SIG-M5 treated with dmso at 0.1 percent for 504 hours (cell line): Measurements from ENCODE around the gene ZNF789.
A peak's percentile ranks its signal among the peaks of the same experiment; 100 is the strongest.
"Not testable (repeated sequence)": the region's sequence is repeated elsewhere in the genome, so short reads cannot be mapped to it uniquely, and the experiment has no call there.

Experiments
- DNase-seq: peaks from one replicate; lab custom pipeline; 2025; ENCODE audit not compliant: unreplicated experiment; lab: John Stamatoyannopoulos, UW

The ZNF789 gene

GRCh38 chr7:99472561-99473314 lies at the start of gene ZNF789:
TSS of gene ZNF789 (plus strand) at chr7:99472890. CDS start at chr7:99476457, 3,567 bp downstream.
- peak; percentile 92 for DNase-seq

- DNase-seq, result no peak
These were observed 47.6 kb upstream of the ZNF789 start for GRCh38 chr7:99424932-99425730.

- no peak for DNase-seq
These were observed 43.6 kb upstream of the ZNF789 start for GRCh38 chr7:99428972-99429566.

- no peak for DNase-seq
These were observed 42.9 kb upstream of the ZNF789 start for GRCh38 chr7:99429756-99430155.

GRCh38 chr7:99431756-99432540 lies 40.7 kb upstream of the ZNF789 start:
- not testable (repeated sequence) for DNase-seq

- DNase-seq, result no peak
These were observed 39.5 kb upstream of the ZNF789 start for GRCh38 chr7:99433158-99433557.

GRCh38 chr7:99437946-99438572 lies 34.6 kb upstream of the ZNF789 start:
- DNase-seq, result no peak

- DNase-seq, result peak; percentile 91
These were observed 33.9 kb upstream of the ZNF789 start, which contains the start of the genes CPSF4 and PTCD1 for GRCh38 chr7:99438573-99439480. TSS of gene CPSF4 (plus strand) at chr7:99438943. CDS start at chr7:99439083, 140 bp downstream. TSS of gene PTCD1 (minus strand) at chr7:99438798. CDS start at chr7:99435242, 3,556 bp downstream.

GRCh38 chr7:99440195-99440594 lies 32.5 kb upstream of the ZNF789 start:
- no peak for DNase-seq

- no peak for DNase-seq
These were observed 26.6 kb upstream of the ZNF789 start for GRCh38 chr7:99446096-99446495.

GRCh38 chr7:99447943-99448342 lies 24.7 kb upstream of the ZNF789 start:
- peak; percentile 48 for DNase-seq

- no peak for DNase-seq
These were observed 23.8 kb upstream of the ZNF789 start for GRCh38 chr7:99448855-99449254.

- DNase-seq, result no peak
These were observed 23.4 kb upstream of the ZNF789 start for GRCh38 chr7:99449326-99449725.

GRCh38 chr7:99451936-99452335 lies 20.8 kb upstream of the ZNF789 start:
- no peak for DNase-seq

GRCh38 chr7:99452541-99452940 lies 20.1 kb upstream of the ZNF789 start:
- DNase-seq, result no peak

- no peak for DNase-seq
These were observed 19.6 kb upstream of the ZNF789 start for GRCh38 chr7:99453105-99453504.

- DNase-seq, result no peak
These were observed 16.8 kb upstream of the ZNF789 start for GRCh38 chr7:99455874-99456273.

GRCh38 chr7:99456288-99456687 lies 16.4 kb upstream of the ZNF789 start:
- DNase-seq, result no peak

GRCh38 chr7:99457050-99457649 lies 15.5 kb upstream of the ZNF789 start:
- DNase-seq, result no peak
